ENCODE data around the gene SLC24A3. TPM values are rescaled to one million over a fixed set of nuclear protein-coding genes. Genes with fewer than 3 reads are reported as not detected.
"Not testable (repeated sequence)": the region's sequence is repeated elsewhere in the genome, so short reads cannot be mapped to it uniquely, and the experiment has no call there.

SLC24A3 gene
- total RNA-seq, 4 donors from 2014 or later = 4.2 to 6.4 (median 5.6) TPM

- no peaks in the 10 kb centered on the region for H3K9me3 ChIP-seq
- 80% methylated on average over 5 of the region's 5 CpGs for WGBS
- TF ChIP-seq POLR2AphosphoS5 (IDR thresholded peaks at IDR 0.05) = no peak
- no peak for TF ChIP-seq CTCF (IDR thresholded peaks at IDR 0.05)
- no peak for TF ChIP-seq POLR2A (IDR thresholded peaks at IDR 0.05)
- TF ChIP-seq EP300 (IDR thresholded peaks at IDR 0.05) = no peak
- no peak for DNase-seq (ENCODE audit: low spot score in 2 of 2)
- no peak overlapping the region for H3K27ac ChIP-seq
- no peak overlapping the region for H3K4me3 ChIP-seq
- H3K4me1 ChIP-seq = no peaks in the 10 kb centered on the region
- no peaks in the 10 kb centered on the region for H3K36me3 ChIP-seq
- H3K27me3 ChIP-seq = no peaks in the 10 kb centered on the region
Measured at GRCh38 chr20:19631410-19631809, 419.0 kb downstream of the SLC24A3 start.

- TF ChIP-seq POLR2AphosphoS5 (IDR thresholded peaks at IDR 0.05) (no peak), EP300 (IDR thresholded peaks at IDR 0.05) (no peak), CTCF (IDR thresholded peaks at IDR 0.05) (no peak)
- no peaks in the 10 kb centered on the region for H3K4me1 ChIP-seq
- 72% methylated on average over 3 of the region's 3 CpGs for WGBS
Measured at GRCh38 chr20:19633985-19634384, 421.5 kb downstream of the SLC24A3 start.

GRCh38 chr20:19639471-19640045, 427.1 kb downstream of the SLC24A3 start:
- not testable (repeated sequence) for H3K36me3 ChIP-seq; H3K27ac ChIP-seq; DNase-seq (ENCODE audit: low spot score in 2 of 2); H3K27me3 ChIP-seq; H3K4me1 ChIP-seq; H3K9me3 ChIP-seq; H3K4me3 ChIP-seq
- 90% methylated on average over 2 of the region's 32 CpGs for WGBS

More at GRCh38 chr20:19633985-19634384, 421.5 kb downstream of the SLC24A3 start:
- H3K4me3 ChIP-seq = no peak overlapping the region
- no peaks in the 10 kb centered on the region for H3K9me3 ChIP-seq
- no peak overlapping the region for H3K27ac ChIP-seq
- H3K27me3 ChIP-seq = no peaks in the 10 kb centered on the region
- no peak for DNase-seq (ENCODE audit: low spot score in 2 of 2)
- H3K36me3 ChIP-seq = no peaks in the 10 kb centered on the region

GRCh38 chr20:19642860-19643259, 430.4 kb downstream of the SLC24A3 start:
- Histone ChIP-seq H3K27me3 (no peaks in the 10 kb centered on the region), H3K4me1 (no peaks in the 10 kb centered on the region), H3K4me3 (no peak overlapping the region), H3K36me3 (no peaks in the 10 kb centered on the region), H3K27ac (no peak overlapping the region), H3K9me3 (no peaks in the 10 kb centered on the region)
- DNase-seq (ENCODE audit: low spot score in 2 of 2) = no peak
- 85% methylated on average over 4 of the region's 4 CpGs for WGBS
- TF ChIP-seq EP300 (IDR thresholded peaks at IDR 0.05) (no peak), CTCF (IDR thresholded peaks at IDR 0.05) (no peak), POLR2AphosphoS5 (IDR thresholded peaks at IDR 0.05) (no peak), POLR2A (IDR thresholded peaks at IDR 0.05) (no peak)

- 93% methylated on average over 9 of the region's 9 CpGs for WGBS
- Histone ChIP-seq H3K27ac (no peak overlapping the region), H3K4me3 (no peak overlapping the region), H3K9me3 (no peaks in the 10 kb centered on the region), H3K27me3 (no peaks in the 10 kb centered on the region), H3K36me3 (no peaks in the 10 kb centered on the region), H3K4me1 (no peaks in the 10 kb centered on the region)
- DNase-seq (ENCODE audit: low spot score in 2 of 2) = no peak
- TF ChIP-seq POLR2A (IDR thresholded peaks at IDR 0.05) (no peak), EP300 (IDR thresholded peaks at IDR 0.05) (no peak), POLR2AphosphoS5 (IDR thresholded peaks at IDR 0.05) (no peak), CTCF (IDR thresholded peaks at IDR 0.05) (no peak)
Measured at GRCh38 chr20:19644085-19644484, 431.6 kb downstream of the SLC24A3 start.

- no peak for DNase-seq (ENCODE audit: low spot score in 2 of 2)
- Histone ChIP-seq H3K36me3 (no peaks in the 10 kb centered on the region), H3K9me3 (no peaks in the 10 kb centered on the region), H3K4me3 (no peak overlapping the region), H3K4me1 (no peaks in the 10 kb centered on the region), H3K27me3 (no peaks in the 10 kb centered on the region), H3K27ac (no peak overlapping the region)
- TF ChIP-seq POLR2A (IDR thresholded peaks at IDR 0.05) = no peak
- TF ChIP-seq EP300 (IDR thresholded peaks at IDR 0.05) = no peak
- no peak for TF ChIP-seq CTCF (IDR thresholded peaks at IDR 0.05)
- no peak for TF ChIP-seq POLR2AphosphoS5 (IDR thresholded peaks at IDR 0.05)
- 95% methylated on average over 2 of the region's 2 CpGs for WGBS
Measured at GRCh38 chr20:19646963-19647362, 434.5 kb downstream of the SLC24A3 start.

All from suprapubic skin (tissue), 4 donors.